Panc1 (cell line): ENCODE results near the gene ZNF701.
A peak's percentile ranks its signal among the peaks of the same experiment; 100 is the strongest.

Experiments
- CTCF ChIP-seq: fragments of 450-650 bp; IDR thresholded peaks from 2 replicates; pipeline ENCODE4 v1.5.1; 2017; ENCODE audit warnings: mild to moderate bottlenecking
- POLR2AphosphoS5 ChIP-seq: IDR thresholded peaks from 2 replicates; pipeline ENCODE4 v1.6.1; 2012; ENCODE audit warnings: mild to moderate bottlenecking, low read depth, low read length, moderate library complexity
- REST ChIP-seq, 2 experiments: IDR thresholded peaks; 2 replicates each; pipeline ENCODE4 v1.6.1; 2011 to 2012; ENCODE audit warnings: low read depth in 2 of 2, control low read depth in 1 of 2, low read length in 1 of 2, mild to moderate bottlenecking in 1 of 2, moderate library complexity in 1 of 2; ENCODE audit not compliant: insufficient read depth in 1 of 2

DNA sequence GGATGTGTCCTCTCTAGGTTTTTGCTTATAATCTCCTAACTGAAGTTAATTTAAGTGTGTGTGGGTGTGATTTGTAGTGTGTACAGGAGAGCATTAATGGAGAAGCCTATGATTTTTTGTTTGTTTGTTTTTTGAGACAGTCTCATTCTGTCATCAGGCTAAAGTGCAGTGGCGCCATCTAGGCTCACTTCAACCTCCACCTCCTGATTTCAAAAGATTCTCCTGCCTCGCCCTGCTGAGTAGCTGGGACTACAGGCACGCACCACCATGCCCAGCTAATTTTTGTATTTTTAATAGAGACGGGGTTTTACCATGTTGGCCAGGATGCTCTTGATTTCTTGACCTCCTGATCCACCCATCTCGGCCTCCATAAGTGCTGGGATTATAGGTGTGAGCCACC, 20.6 kb downstream of the ZNF701 start:
- TF ChIP-seq CTCF (0 out of 2 replicates have a peak, but pooled peaks have one; percentile 29), REST (IDR thresholded peaks at IDR 0.05; ENCODE audit: insufficient read depth in 1 of 2, low read depth in 2 of 2, low read length in 1 of 2) (no peak), POLR2AphosphoS5 (no peak)
